OCI-M1 (cell line): Measurements from ENCODE around the gene AZI2.

Experiments
- DNase-seq: peaks from one replicate; lab custom pipeline; 2025; lab: John Stamatoyannopoulos, UW

The AZI2 gene

GRCh38 chr3:28348629-28349468 is at the start of gene AZI2, which contains the start of gene ZCWPW2:
Gene AZI2 (minus strand): TSS chr3:28348824. CDS start chr3:28340617, 8,207 bp downstream.
Gene ZCWPW2 (plus strand): TSS chr3:28348721. CDS start chr3:28413069, 64,348 bp downstream.
- peak; percentile 96 for DNase-seq

GRCh38 chr3:28388978-28389377 is 40.4 kb upstream of the AZI2 start:
- no peak for DNase-seq

- DNase-seq: no peak
Measured at GRCh38 chr3:28386049-28386448, 37.4 kb upstream of the AZI2 start.

- DNase-seq: no peak
Measured at GRCh38 chr3:28376424-28376823, 27.8 kb upstream of the AZI2 start.

- DNase-seq: no peak
Measured at GRCh38 chr3:28349469-28350000, 911 bp upstream of the AZI2 start.

GRCh38 chr3:28348265-28348628 is 377 bp downstream of the AZI2 start:
- no peak for DNase-seq

- peak; percentile 70 for DNase-seq
Measured at GRCh38 chr3:28347374-28348264, 1.0 kb downstream of the AZI2 start.

GRCh38 chr3:28345690-28346089 is 2.9 kb downstream of the AZI2 start:
- DNase-seq: no peak

GRCh38 chr3:28343144-28343543 is 5.5 kb downstream of the AZI2 start:
- no peak for DNase-seq

- no peak for DNase-seq
Measured at GRCh38 chr3:28337230-28337629, 11.4 kb downstream of the AZI2 start.

GRCh38 chr3:28335246-28335645 is 13.4 kb downstream of the AZI2 start:
- DNase-seq: no peak

- DNase-seq: peak; percentile 41
Measured at GRCh38 chr3:28334552-28334951, 14.1 kb downstream of the AZI2 start.

GRCh38 chr3:28328188-28329151 is 20.2 kb downstream of the AZI2 start:
- peak; percentile 65 for DNase-seq

GRCh38 chr3:28326458-28326926 is 22.1 kb downstream of the AZI2 start:
- no peak for DNase-seq

- DNase-seq: no peak
Measured at GRCh38 chr3:28322464-28322863, 26.2 kb downstream of the AZI2 start.

- no peak for DNase-seq
Measured at GRCh38 chr3:28320981-28321380, 27.6 kb downstream of the AZI2 start.

- peak; percentile 50 for DNase-seq
Measured at GRCh38 chr3:28317438-28318022, 31.1 kb downstream of the AZI2 start.

- no peak for DNase-seq
Measured at GRCh38 chr3:28316226-28316625, 32.4 kb downstream of the AZI2 start.

GRCh38 chr3:28315711-28316110 is 32.9 kb downstream of the AZI2 start:
- no peak for DNase-seq

GRCh38 chr3:28308196-28308595 is 40.4 kb downstream of the AZI2 start:
- peak; percentile 71 for DNase-seq

GRCh38 chr3:28301688-28302087 is 46.9 kb downstream of the AZI2 start:
- no peak for DNase-seq
